GM18951 (cell line): ENCODE data around the gene CYP2C8.
"Not testable (repeated sequence)": the region's sequence is repeated elsewhere in the genome, so short reads cannot be mapped to it uniquely, and the experiment has no call there.

ENCODE experiments used
- POLR2A ChIP-seq: IDR thresholded peaks from 4 replicates; pipeline ENCODE4 v1.6.1; 2011; ENCODE audit warnings: mild to moderate bottlenecking; ENCODE audit not compliant: insufficient read length, insufficient read depth; ENCODE audit errors: extremely low read depth
- in situ Hi-C: fragments of 300-500 bp; cut with MboI; formaldehyde crosslinking; loops from one replicate; pipeline ENCODE4 v1.12.0; 2022; ENCODE audit warnings: low sequenced_read_pairs, mixed read lengths, inconsistent platforms; ENCODE audit not compliant: unreplicated experiment

The CYP2C8 gene

GRCh38 chr10:95069286-95069685, at the start of gene CYP2C8:
Gene CYP2C8 (minus strand): TSS chr10:95069497. CDS start chr10:95069402, 95 bp downstream.
- in situ Hi-C loops: no loop called here
- no peak for TF ChIP-seq POLR2A

- TF ChIP-seq POLR2A: no peak
- in situ Hi-C loops: no loop called here
Observed at GRCh38 chr10:95116869-95117269, 47.6 kb upstream of the CYP2C8 start.

GRCh38 chr10:95110823-95111222, 41.5 kb upstream of the CYP2C8 start:
- in situ Hi-C loops: not testable (repeated sequence)

- no peak for TF ChIP-seq POLR2A
- in situ Hi-C loops: no loop called here
Observed at GRCh38 chr10:95097805-95098204, 28.5 kb upstream of the CYP2C8 start.

- in situ Hi-C loops: no loop called here
- TF ChIP-seq POLR2A: no peak
Observed at GRCh38 chr10:95096143-95096542, 26.8 kb upstream of the CYP2C8 start.

- in situ Hi-C loops: not testable (repeated sequence)
Observed at GRCh38 chr10:95079626-95080025, 10.3 kb upstream of the CYP2C8 start.

GRCh38 chr10:95077556-95077955, 8.3 kb upstream of the CYP2C8 start:
- no peak for TF ChIP-seq POLR2A
- in situ Hi-C loops: no loop called here

- in situ Hi-C loops: no loop called here
- no peak for TF ChIP-seq POLR2A
Observed at GRCh38 chr10:95071107-95071660, 1.9 kb upstream of the CYP2C8 start.

- in situ Hi-C loops: not testable (repeated sequence)
Observed at GRCh38 chr10:95064125-95064524, 5.2 kb downstream of the CYP2C8 start.

GRCh38 chr10:95056744-95057363, 12.4 kb downstream of the CYP2C8 start:
- in situ Hi-C loops: no loop called here
- TF ChIP-seq POLR2A: no peak

GRCh38 chr10:95049919-95050318, 19.4 kb downstream of the CYP2C8 start:
- TF ChIP-seq POLR2A: no peak
- in situ Hi-C loops: no loop called here

- no peak for TF ChIP-seq POLR2A
- in situ Hi-C loops: no loop called here
Observed at GRCh38 chr10:95048206-95048605, 21.1 kb downstream of the CYP2C8 start.

- no peak for TF ChIP-seq POLR2A
Observed at GRCh38 chr10:95039281-95039680, 30.0 kb downstream of the CYP2C8 start.

GRCh38 chr10:95035332-95036295, 33.7 kb downstream of the CYP2C8 start:
- TF ChIP-seq POLR2A: no peak
- in situ Hi-C loops: no loop called here

More at GRCh38 chr10:95039281-95039680, 30.0 kb downstream of the CYP2C8 start:
- in situ Hi-C loops: no loop called here
